Measurements from ENCODE around the gene GPX7. TPM values are rescaled to one million over a fixed set of nuclear protein-coding genes. Genes with fewer than 3 reads are reported as not detected.

Gene GPX7
- polyA plus RNA-seq, 1 donor, result 38.6 TPM

DNA sequence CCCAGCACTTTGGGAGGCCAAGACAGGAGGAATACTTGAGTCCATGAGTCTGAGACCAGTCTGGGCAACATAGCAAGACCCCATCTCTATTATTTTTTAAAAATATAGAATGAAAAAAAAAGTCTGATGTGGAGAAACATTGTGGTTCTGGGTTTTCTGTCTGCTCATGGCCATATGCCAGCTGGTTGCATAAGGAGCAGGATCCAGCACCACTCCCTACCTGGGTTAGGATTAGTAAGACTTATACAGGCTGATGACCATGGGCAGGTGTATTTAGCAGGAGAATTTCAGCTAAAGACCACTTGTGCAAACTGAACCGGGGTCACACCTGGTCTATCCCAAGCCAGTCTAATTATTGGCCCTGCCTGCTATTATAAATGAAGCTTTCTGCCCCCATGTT, 16.7 kb upstream of the GPX7 start:
- no peak overlapping the region for H3K27ac ChIP-seq (ENCODE audit: low read length)
- H3K27me3 ChIP-seq (ENCODE audit: control insufficient read depth, insufficient read depth, low read length), result no peaks in the 10 kb centered on the region
- no CpG with 5 or more reads among the region's 1 CpG for WGBS (ENCODE audit: insufficient coverage, low lambda C conversion rate)

DNA sequence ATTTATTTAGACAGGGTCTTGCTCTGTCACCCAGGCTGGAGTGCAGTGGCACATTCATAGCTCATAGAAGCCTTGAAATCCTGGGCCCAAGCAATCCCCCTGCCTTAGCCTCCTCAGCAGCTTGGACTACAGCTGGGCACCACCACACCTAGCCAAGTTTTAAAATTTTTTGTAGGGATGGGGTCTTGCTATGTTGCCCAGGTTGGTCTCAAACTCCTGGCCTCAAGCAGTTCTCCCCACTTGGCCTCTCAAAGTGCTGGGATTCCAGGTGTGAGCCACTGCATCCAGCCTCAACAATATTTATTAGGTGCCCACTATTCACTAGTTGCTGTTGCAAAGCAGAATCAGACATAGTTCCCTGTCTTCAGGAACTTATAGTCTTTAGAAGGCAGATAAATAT, 14.1 kb upstream of the GPX7 start:
- Histone ChIP-seq H3K27ac (ENCODE audit: low read length) (no peak overlapping the region), H3K4me3 (ENCODE audit: low read length) (no peak overlapping the region)

More for the DNA sequence above, 16.7 kb upstream of the GPX7 start:
- DNase-seq, result no peak
- Histone ChIP-seq H3K4me1 (ENCODE audit: control insufficient read depth, insufficient read depth, low read length) (no peaks in the 10 kb centered on the region), H3K9me3 (ENCODE audit: control insufficient read depth, low read depth, low read length) (no peaks in the 10 kb centered on the region), H3K4me3 (ENCODE audit: low read length) (no peak overlapping the region), H3K36me3 (ENCODE audit: control insufficient read depth, insufficient read depth, low read length) (no peaks in the 10 kb centered on the region)

DNA sequence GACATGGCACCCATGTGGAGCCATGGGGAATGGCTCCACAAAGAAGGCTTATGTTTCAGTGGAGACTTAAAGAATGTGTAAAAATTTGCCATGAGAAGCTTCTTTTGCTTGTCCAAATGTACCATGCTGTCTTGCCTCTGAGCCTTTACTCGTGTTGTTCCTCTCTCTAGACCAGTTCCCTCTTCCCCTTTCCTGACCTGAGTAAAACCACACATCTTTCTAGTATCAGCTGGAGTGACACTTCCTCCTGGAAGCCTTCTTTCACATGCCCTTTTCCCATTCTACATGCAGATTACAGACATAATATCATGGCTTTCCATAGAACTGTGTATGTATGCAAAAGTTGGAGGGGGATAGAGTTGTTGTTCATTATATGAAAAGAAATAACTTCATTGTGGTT, 13.6 kb upstream of the GPX7 start:
- H3K27me3 ChIP-seq (ENCODE audit: control insufficient read depth, insufficient read depth, low read length), result no peaks in the 10 kb centered on the region
- no peaks in the 10 kb centered on the region for H3K9me3 ChIP-seq (ENCODE audit: control insufficient read depth, low read depth, low read length)
- H3K27ac ChIP-seq (ENCODE audit: low read length), result no peak overlapping the region
- WGBS (ENCODE audit: insufficient coverage, low lambda C conversion rate), result no CpG with 5 or more reads among the region's 1 CpG
- no peaks in the 10 kb centered on the region for H3K4me1 ChIP-seq (ENCODE audit: control insufficient read depth, insufficient read depth, low read length)
- DNase-seq, result no peak
- no peaks in the 10 kb centered on the region for H3K36me3 ChIP-seq (ENCODE audit: control insufficient read depth, insufficient read depth, low read length)
- no peak overlapping the region for H3K4me3 ChIP-seq (ENCODE audit: low read length)

More for the DNA sequence above, 14.1 kb upstream of the GPX7 start:
- Histone ChIP-seq H3K4me1 (ENCODE audit: control insufficient read depth, insufficient read depth, low read length) (no peaks in the 10 kb centered on the region), H3K27me3 (ENCODE audit: control insufficient read depth, insufficient read depth, low read length) (no peaks in the 10 kb centered on the region), H3K36me3 (ENCODE audit: control insufficient read depth, insufficient read depth, low read length) (no peaks in the 10 kb centered on the region), H3K9me3 (ENCODE audit: control insufficient read depth, low read depth, low read length) (no peaks in the 10 kb centered on the region)
- no peak for DNase-seq

DNA sequence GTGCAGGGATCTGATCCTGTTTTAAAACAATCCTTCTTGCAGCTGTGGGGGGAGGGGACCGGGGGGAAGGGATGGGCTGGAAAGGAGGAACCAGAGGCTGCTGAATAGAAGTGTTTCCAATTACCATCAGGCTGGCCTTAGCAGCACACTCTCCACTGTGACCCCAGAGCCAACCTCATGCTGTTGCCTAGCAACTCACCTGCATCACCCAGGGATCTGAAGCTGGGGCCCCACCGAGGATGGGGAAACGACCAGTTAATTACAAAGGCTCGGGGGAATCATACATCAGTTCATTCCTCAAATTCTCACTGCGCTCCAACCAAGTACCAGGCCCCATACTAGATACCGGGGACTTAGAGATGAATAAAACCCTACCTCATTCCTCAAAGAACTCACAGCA, 11.9 kb upstream of the GPX7 start:
- Histone ChIP-seq H3K27ac (ENCODE audit: low read length) (no peak overlapping the region), H3K4me1 (ENCODE audit: control insufficient read depth, insufficient read depth, low read length) (no peaks in the 10 kb centered on the region), H3K27me3 (ENCODE audit: control insufficient read depth, insufficient read depth, low read length) (no peaks in the 10 kb centered on the region), H3K36me3 (ENCODE audit: control insufficient read depth, insufficient read depth, low read length) (no peaks in the 10 kb centered on the region), H3K9me3 (ENCODE audit: control insufficient read depth, low read depth, low read length) (no peaks in the 10 kb centered on the region), H3K4me3 (ENCODE audit: low read length) (no peak overlapping the region)
- WGBS (ENCODE audit: insufficient coverage, low lambda C conversion rate), result no CpG with 5 or more reads among the region's 6 CpGs
- no peak for DNase-seq

DNA sequence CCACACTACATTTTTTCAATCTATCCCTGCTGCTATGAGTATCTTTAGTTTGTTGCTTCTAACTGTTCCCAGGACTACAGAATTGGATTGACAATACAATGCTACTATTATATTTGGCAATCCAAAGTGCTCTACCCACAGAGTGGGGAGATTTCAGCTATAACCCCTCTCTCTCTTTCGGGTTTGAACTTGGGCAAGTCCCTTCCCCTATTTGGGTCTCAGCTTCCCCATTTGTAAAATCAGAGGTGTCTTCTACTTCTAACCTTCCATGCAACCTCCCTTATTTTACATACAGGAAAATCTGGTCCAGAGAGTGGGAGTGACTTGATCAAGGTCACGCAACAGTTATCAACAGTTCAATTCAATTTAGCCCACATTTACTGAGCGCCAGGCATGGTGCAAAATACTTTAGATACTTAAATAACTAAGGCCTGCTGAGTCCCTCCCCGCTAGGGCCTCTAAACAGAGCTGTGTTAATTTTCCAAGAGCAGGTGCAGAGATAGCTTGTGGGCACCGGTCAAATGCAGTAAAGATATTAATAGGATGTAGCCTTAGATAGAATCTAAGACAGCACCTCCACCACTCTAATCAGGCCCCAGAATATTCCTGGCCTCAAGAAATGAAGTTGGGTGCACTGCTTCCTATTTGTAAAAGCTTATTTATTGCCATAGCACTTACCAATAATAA, 9.4 kb upstream of the GPX7 start:
- WGBS (ENCODE audit: insufficient coverage, low lambda C conversion rate), result 80% methylated on average over 1 of the region's 5 CpGs
- no peak for DNase-seq
- Histone ChIP-seq H3K4me1 (ENCODE audit: control insufficient read depth, insufficient read depth, low read length) (no peaks in the 10 kb centered on the region), H3K36me3 (ENCODE audit: control insufficient read depth, insufficient read depth, low read length) (no peaks in the 10 kb centered on the region), H3K4me3 (ENCODE audit: low read length) (no peak overlapping the region), H3K27me3 (ENCODE audit: control insufficient read depth, insufficient read depth, low read length) (no peaks in the 10 kb centered on the region), H3K27ac (ENCODE audit: low read length) (no peak overlapping the region), H3K9me3 (ENCODE audit: control insufficient read depth, low read depth, low read length) (no peaks in the 10 kb centered on the region)

DNA sequence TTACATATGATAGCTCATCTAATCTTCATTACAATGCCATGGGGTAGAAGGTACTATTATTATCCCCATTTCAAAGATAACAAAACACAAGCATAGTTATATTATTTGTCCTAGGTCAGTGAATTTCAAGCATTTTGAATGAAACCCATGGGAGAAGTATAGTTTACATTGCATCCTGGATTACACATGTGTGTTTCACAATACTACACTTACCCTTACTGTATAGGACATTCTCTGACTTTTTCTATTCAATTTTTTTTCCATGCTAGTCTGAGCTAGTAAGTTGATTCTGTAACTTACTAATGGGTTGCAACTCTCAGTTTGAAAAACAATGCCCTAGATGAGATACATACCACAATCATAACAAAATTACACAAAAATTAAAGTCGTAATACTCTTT, 8.7 kb upstream of the GPX7 start:
- no peak for DNase-seq
- Histone ChIP-seq H3K27me3 (ENCODE audit: control insufficient read depth, insufficient read depth, low read length) (no peaks in the 10 kb centered on the region), H3K27ac (ENCODE audit: low read length) (no peak overlapping the region), H3K4me1 (ENCODE audit: control insufficient read depth, insufficient read depth, low read length) (no peaks in the 10 kb centered on the region), H3K36me3 (ENCODE audit: control insufficient read depth, insufficient read depth, low read length) (no peaks in the 10 kb centered on the region), H3K4me3 (ENCODE audit: low read length) (no peak overlapping the region), H3K9me3 (ENCODE audit: control insufficient read depth, low read depth, low read length) (no peaks in the 10 kb centered on the region)
- WGBS (ENCODE audit: insufficient coverage, low lambda C conversion rate), result no CpG with 5 or more reads among the region's 1 CpG

DNA sequence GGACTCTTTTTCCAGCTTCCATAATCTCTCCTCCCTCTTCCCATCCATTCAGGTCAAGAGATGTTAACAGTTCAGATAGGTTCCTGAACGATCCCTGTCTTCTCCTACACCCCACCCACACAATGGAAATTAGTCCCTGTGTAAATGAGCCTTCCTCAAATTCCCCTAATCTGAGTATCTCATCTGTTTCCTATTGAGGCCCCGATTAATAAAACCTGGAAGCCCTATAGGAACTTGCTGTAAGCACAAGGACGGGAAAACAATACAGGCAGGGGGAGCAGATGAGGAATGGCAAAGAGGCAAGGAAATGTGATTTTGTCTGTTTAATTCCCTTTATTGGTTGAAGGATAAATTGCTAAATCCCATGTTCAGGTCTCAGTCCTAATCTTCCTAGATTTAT, 7.1 kb upstream of the GPX7 start:
- 80% methylated on average over 2 of the region's 3 CpGs for WGBS (ENCODE audit: insufficient coverage, low lambda C conversion rate)

DNA sequence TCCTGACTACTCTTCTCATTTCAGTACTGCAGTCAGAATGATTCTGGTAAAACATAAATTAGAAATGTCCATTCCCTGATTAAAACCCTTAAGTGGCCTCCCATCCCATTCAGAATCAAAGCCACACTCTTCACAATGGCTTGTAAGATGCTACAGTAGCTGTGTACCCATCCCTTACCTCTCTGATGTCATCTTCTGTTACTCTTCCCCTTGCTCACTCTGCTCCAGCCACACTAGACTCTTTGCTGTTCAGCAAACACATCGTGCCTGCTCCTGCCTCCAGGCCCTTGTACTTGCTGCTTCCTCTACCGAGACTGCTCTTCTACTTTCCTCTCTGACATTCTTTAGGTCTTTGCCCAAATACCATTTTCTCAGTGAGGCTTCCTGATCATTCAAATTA, 4.3 kb upstream of the GPX7 start:
- WGBS (ENCODE audit: insufficient coverage, low lambda C conversion rate), result 50% methylated on average over 2 of the region's 2 CpGs
- peaks cover 9% of the 10 kb centered on the region for H3K4me1 ChIP-seq (ENCODE audit: control insufficient read depth, insufficient read depth, low read length)
- H3K27ac ChIP-seq (ENCODE audit: low read length), result no peak overlapping the region
- no peak overlapping the region for H3K4me3 ChIP-seq (ENCODE audit: low read length)
- H3K9me3 ChIP-seq (ENCODE audit: control insufficient read depth, low read depth, low read length), result no peaks in the 10 kb centered on the region
- no peaks in the 10 kb centered on the region for H3K27me3 ChIP-seq (ENCODE audit: control insufficient read depth, insufficient read depth, low read length)
- H3K36me3 ChIP-seq (ENCODE audit: control insufficient read depth, insufficient read depth, low read length), result no peaks in the 10 kb centered on the region
- DNase-seq, result no peak

More for the DNA sequence above, 7.1 kb upstream of the GPX7 start:
- no peaks in the 10 kb centered on the region for H3K36me3 ChIP-seq (ENCODE audit: control insufficient read depth, insufficient read depth, low read length)
- no peak for DNase-seq
- no peaks in the 10 kb centered on the region for H3K27me3 ChIP-seq (ENCODE audit: control insufficient read depth, insufficient read depth, low read length)
- H3K4me3 ChIP-seq (ENCODE audit: low read length), result no peak overlapping the region
- H3K27ac ChIP-seq (ENCODE audit: low read length), result no peak overlapping the region
- no peaks in the 10 kb centered on the region for H3K4me1 ChIP-seq (ENCODE audit: control insufficient read depth, insufficient read depth, low read length)
- H3K9me3 ChIP-seq (ENCODE audit: control insufficient read depth, low read depth, low read length), result no peaks in the 10 kb centered on the region

DNA sequence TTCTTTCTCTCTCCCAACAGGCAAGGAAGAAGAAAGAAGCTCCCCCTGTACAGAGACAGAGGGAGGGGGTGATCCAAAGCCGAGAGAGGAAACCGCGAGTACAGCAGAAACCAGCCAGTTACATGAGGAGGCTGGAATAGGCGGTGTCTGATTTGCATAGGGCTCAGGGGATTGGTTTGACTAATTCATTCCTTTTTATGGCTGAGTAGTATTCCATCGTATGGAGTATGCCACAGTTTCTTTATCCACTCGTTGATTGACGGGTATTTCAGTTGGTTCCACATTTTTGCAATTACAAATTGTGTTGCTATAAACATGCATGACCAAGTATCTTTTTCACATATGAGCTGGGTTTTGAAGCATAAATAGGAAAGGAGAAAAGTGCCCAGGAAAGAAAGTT, 3.4 kb upstream of the GPX7 start:
- H3K27me3 ChIP-seq (ENCODE audit: control insufficient read depth, insufficient read depth, low read length), result no peaks in the 10 kb centered on the region
- no peaks in the 10 kb centered on the region for H3K36me3 ChIP-seq (ENCODE audit: control insufficient read depth, insufficient read depth, low read length)
- H3K4me3 ChIP-seq (ENCODE audit: low read length), result no peak overlapping the region
- H3K9me3 ChIP-seq (ENCODE audit: control insufficient read depth, low read depth, low read length), result no peaks in the 10 kb centered on the region
- no CpG with 5 or more reads among the region's 7 CpGs for WGBS (ENCODE audit: insufficient coverage, low lambda C conversion rate)
- H3K4me1 ChIP-seq (ENCODE audit: control insufficient read depth, insufficient read depth, low read length), result peaks cover 17% of the 10 kb centered on the region
- no peak overlapping the region for H3K27ac ChIP-seq (ENCODE audit: low read length)
- DNase-seq, result no peak

DNA sequence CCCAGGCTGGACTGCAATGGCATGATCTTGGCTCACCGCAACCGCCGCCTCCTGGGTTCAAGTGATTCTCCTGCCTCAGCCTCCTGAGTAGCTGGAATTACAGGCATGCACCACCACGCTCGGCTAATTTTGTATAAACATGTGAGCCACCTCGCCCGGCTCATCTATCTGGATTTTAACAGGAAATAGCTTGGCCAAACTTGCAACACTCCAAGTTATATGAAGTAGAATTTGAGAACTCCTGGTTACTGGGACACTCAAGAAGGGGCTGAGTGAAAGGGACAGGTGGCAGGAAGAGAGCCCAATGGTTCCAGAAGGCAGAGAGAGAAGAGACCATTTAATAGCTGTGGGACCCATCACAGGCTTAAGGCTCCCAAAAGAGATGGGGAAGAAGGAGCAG, 2.9 kb upstream of the GPX7 start:
- no peak for DNase-seq
- WGBS (ENCODE audit: insufficient coverage, low lambda C conversion rate), result no CpG with 5 or more reads among the region's 7 CpGs
- no peaks in the 10 kb centered on the region for H3K9me3 ChIP-seq (ENCODE audit: control insufficient read depth, low read depth, low read length)

DNA sequence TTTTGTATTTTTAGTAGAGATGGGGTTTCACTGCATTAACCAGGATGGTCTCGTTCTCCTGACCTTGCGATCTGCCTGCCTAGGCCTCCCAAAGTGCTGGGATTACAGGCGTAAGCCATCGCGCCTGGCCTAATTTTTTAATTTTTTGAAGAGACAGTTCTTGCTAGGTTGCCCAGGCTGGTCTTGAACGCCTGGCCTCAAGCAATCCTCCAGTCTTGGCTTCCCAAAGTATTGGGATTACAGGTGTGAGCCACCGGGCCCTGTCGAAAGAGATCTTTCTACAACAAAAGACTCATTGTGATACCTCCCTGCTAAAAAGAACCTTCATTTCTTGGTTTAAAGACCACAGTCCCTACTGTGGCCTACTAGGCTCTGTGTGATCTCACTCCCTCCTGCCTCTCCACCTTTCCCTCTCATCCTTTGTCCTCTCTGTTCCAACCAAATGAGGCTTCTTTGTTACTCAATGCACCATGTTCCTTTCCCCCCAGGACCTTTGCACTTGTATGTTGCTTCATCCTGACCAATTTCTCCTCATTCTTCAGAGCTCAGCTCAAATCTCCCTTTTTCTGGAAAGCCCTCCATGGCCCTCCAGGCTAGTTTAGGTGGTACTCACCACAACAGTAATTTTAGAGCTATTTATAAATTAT, 1.5 kb upstream of the GPX7 start:
- no CpG with 5 or more reads among the region's 8 CpGs for WGBS (ENCODE audit: insufficient coverage, low lambda C conversion rate)
- H3K36me3 ChIP-seq (ENCODE audit: control insufficient read depth, insufficient read depth, low read length), result no peaks in the 10 kb centered on the region
- H3K27ac ChIP-seq (ENCODE audit: low read length), result no peak overlapping the region
- H3K4me3 ChIP-seq (ENCODE audit: low read length), result no peak overlapping the region
- no peak for DNase-seq
- no peaks in the 10 kb centered on the region for H3K9me3 ChIP-seq (ENCODE audit: control insufficient read depth, low read depth, low read length)
- H3K27me3 ChIP-seq (ENCODE audit: control insufficient read depth, insufficient read depth, low read length), result no peaks in the 10 kb centered on the region
- peaks cover 23% of the 10 kb centered on the region for H3K4me1 ChIP-seq (ENCODE audit: control insufficient read depth, insufficient read depth, low read length)

More for the DNA sequence above, 2.9 kb upstream of the GPX7 start:
- H3K36me3 ChIP-seq (ENCODE audit: control insufficient read depth, insufficient read depth, low read length), result no peaks in the 10 kb centered on the region
- H3K4me3 ChIP-seq (ENCODE audit: low read length), result no peak overlapping the region
- H3K27me3 ChIP-seq (ENCODE audit: control insufficient read depth, insufficient read depth, low read length), result no peaks in the 10 kb centered on the region
- peaks cover 19% of the 10 kb centered on the region for H3K4me1 ChIP-seq (ENCODE audit: control insufficient read depth, insufficient read depth, low read length)
- no peak overlapping the region for H3K27ac ChIP-seq (ENCODE audit: low read length)
